GM19035 (cell line): ENCODE results near the gene GPAM.
A peak's percentile ranks its signal among the peaks of the same experiment; 100 is the strongest.
"Not testable (repeated sequence)": the region's sequence is repeated elsewhere in the genome, so short reads cannot be mapped to it uniquely, and the experiment has no call there.

ENCODE experiments used
- ATAC-seq: cut with Tn5 transposase; IDR thresholded peaks from one replicate; pipeline ENCODE4 v1.9.1; 2021; ENCODE audit not compliant: unreplicated experiment

The GPAM gene

GRCh38 chr10:112183329-112184051 is at the start of gene GPAM:
Gene GPAM, minus strand, starts transcription at chr10:112183765. Its CDS starts 1,981 bp downstream, at chr10:112181784.
- peak; percentile 95 for ATAC-seq

GRCh38 chr10:112232670-112233069 is 49.1 kb upstream of the GPAM start:
- ATAC-seq = no peak

GRCh38 chr10:112231602-112232400 is 48.2 kb upstream of the GPAM start:
- no peak for ATAC-seq

GRCh38 chr10:112230325-112230988 is 46.9 kb upstream of the GPAM start:
- ATAC-seq = no peak

GRCh38 chr10:112229901-112230300 is 46.3 kb upstream of the GPAM start:
- no peak for ATAC-seq

- no peak for ATAC-seq
Measured at GRCh38 chr10:112229096-112229495, 45.5 kb upstream of the GPAM start.

- ATAC-seq = not testable (repeated sequence)
Measured at GRCh38 chr10:112228366-112229088, 45.0 kb upstream of the GPAM start.

GRCh38 chr10:112227331-112227987 is 43.9 kb upstream of the GPAM start:
- ATAC-seq = no peak

GRCh38 chr10:112226439-112227248 is 43.1 kb upstream of the GPAM start:
- no peak for ATAC-seq

- ATAC-seq = no peak
Measured at GRCh38 chr10:112225771-112226438, 42.3 kb upstream of the GPAM start.

- ATAC-seq = no peak
Measured at GRCh38 chr10:112224933-112225529, 41.5 kb upstream of the GPAM start.

GRCh38 chr10:112223725-112224124 is 40.2 kb upstream of the GPAM start:
- ATAC-seq = no peak

GRCh38 chr10:112222799-112223198 is 39.2 kb upstream of the GPAM start:
- no peak for ATAC-seq

- no peak for ATAC-seq
Measured at GRCh38 chr10:112221545-112221944, 38.0 kb upstream of the GPAM start.

GRCh38 chr10:112218960-112219359 is 35.4 kb upstream of the GPAM start:
- no peak for ATAC-seq

GRCh38 chr10:112218036-112218390 is 34.4 kb upstream of the GPAM start:
- no peak for ATAC-seq

- ATAC-seq = no peak
Measured at GRCh38 chr10:112217386-112218035, 33.9 kb upstream of the GPAM start.

GRCh38 chr10:112216966-112217365 is 33.4 kb upstream of the GPAM start:
- no peak for ATAC-seq
